Measurements from ENCODE around the gene AKAP12.

The AKAP12 gene

GRCh38 chr6:151285122-151285521, 45.4 kb downstream of the AKAP12 start:
- no peak for DNase-seq

DNA sequence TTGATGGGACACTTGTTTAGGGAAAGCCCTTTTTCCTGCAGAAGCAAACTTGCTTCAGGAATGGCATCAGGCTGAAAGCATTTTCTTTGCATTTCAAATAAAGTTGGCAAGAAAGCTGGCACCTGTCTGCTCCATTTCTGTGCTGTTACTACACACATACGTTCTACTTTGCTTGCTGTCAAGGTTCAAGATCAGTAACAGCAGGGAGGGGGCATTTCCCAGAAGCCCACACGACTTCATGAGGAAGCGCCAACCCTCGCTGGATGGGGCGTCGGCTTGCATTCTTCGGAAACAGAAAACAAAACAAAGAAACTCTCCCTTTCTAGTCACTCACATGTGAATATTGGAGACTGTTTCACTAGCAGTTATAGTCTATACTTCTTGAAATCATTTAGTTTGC, 46.4 kb downstream of the AKAP12 start:
- DNase-seq: no peak

GRCh38 chr6:151288712-151289398, 49.1 kb downstream of the AKAP12 start:
- no peak for DNase-seq

- DNase-seq: peak; percentile 2
Measured at GRCh38 chr6:151289399-151290007, 49.7 kb downstream of the AKAP12 start.

GRCh38 chr6:151290877-151291721, 51.3 kb downstream of the AKAP12 start:
- DNase-seq: no peak

DNA sequence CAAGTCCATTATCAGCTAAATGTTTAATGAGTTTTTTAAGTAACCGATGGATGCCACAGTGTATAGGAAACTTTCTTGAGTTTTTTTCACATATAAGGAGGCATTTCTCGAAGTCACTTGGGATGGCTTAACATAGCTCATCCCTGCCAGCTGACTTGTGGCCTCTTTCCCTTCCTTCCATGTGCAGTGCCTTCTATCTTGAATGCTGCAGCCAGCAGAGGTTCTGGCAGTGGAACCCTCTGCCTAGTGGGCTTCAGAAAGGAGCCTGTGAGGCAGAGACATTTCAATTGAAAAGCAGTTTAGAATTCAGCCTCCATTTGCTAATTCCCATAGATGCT, 51.9 kb downstream of the AKAP12 start:
- DNase-seq: no peak

GRCh38 chr6:151292974-151293687, 53.4 kb downstream of the AKAP12 start:
- no peak for DNase-seq

DNA sequence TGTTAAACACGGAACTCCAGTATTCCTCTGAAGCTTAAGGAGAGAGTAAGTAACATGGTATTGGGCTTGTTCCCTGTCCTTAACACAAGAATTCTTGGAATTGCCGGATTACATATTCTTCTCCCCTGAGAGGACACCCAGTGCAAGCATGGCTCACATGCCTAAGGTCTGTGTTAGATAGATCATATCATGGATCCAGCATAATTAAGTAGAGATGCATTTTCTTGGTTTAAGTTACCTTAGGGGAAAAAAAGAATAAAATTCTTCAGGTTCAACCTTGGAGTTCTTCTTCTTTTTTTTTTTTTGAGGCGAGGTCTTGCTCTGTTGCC, 53.9 kb downstream of the AKAP12 start:
- DNase-seq: no peak

DNA sequence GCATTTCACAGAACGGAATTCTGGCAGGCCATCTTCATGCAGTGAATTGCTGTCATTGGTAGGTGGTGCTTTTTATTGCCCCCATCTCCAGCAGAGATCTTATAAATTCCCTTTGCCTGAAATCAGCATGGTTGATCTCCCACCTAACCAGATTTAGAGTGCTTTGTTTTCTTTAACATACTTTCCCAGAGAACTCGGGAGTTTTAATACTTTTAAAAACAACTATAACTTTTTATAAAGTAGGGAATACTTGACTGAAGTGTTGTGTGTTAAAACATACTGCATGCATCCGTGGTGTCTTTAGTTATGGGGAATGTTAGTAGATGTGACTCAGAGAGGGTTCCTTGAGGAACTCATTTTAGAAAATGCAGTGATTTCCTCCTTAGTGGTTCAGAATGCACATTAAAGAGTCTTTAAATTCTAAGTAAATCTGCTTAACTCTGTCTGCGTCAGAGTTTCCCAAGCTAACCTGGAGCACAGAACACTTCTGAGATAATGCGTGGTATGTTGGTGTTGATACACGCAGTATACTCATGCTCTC, 54.9 kb downstream of the AKAP12 start:
- DNase-seq: no peak

- DNase-seq: no peak
Measured at GRCh38 chr6:151297886-151298285, 58.1 kb downstream of the AKAP12 start.

DNA sequence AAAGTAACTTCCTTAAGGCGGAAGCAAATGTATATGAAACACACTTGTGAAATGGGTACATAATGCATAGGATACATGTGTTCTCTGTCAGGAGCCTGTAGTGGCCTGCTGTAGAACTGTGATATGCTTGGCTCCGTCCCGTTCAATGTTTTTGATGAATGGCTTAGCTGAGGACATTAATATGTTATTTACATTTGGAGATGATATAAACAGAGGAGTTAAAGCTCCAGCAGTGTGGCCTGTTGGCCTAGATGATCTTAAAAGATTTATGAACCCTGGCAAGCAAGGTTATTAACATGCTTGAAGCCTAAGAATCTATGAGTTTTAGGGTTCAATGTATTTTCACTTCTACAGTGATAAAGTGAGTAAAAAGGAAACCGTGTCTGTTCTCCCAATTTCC, 59.2 kb downstream of the AKAP12 start:
- no peak for DNase-seq

- no peak for DNase-seq
Measured at GRCh38 chr6:151300267-151300991, 60.7 kb downstream of the AKAP12 start.

- DNase-seq: no peak
Measured at GRCh38 chr6:151301547-151301946, 61.8 kb downstream of the AKAP12 start.

DNA sequence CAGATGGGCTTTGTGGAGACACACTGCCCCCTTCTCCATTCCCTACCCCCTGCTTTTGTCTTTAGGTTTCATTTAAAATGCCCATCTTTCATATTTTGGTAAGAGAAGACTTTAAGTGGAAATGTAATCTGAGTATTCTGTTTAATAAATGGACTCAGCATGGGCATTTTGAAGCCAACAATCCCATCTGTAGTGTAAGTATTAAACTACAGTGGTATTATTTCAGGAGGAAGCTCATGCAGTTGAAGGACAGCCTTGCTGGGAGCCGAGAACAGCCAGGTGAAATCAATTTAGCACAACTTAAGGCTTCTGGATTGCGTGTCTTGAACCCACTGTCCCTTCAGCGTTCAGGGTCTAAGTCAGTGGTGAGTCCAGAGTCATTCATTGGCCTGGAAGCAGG, 63.5 kb downstream of the AKAP12 start:
- DNase-seq: no peak

GRCh38 chr6:151306269-151306783, 66.6 kb downstream of the AKAP12 start:
- no peak for DNase-seq

GRCh38 chr6:151307501-151307900, 67.7 kb downstream of the AKAP12 start:
- no peak for DNase-seq

GRCh38 chr6:151309619-151310018, 69.9 kb downstream of the AKAP12 start:
- no peak for DNase-seq

- no peak for DNase-seq
Measured at GRCh38 chr6:151310279-151310678, 70.5 kb downstream of the AKAP12 start.

GRCh38 chr6:151310852-151311767, 71.3 kb downstream of the AKAP12 start:
- DNase-seq: no peak

GRCh38 chr6:151313066-151313491, 73.3 kb downstream of the AKAP12 start:
- DNase-seq: no peak

- peak; percentile 8 for DNase-seq
Measured at GRCh38 chr6:151315661-151316060, 75.9 kb downstream of the AKAP12 start.

Data from KG1 (cell line).